HCT116 (cell line): ENCODE data around the gene CERS3.

Source experiments
- EZH2 ChIP-seq: fragments of 200-600 bp; sonication (generic); IDR thresholded peaks from 2 replicates; pipeline ENCODE4 v1.6.1; 2017; ENCODE audit warnings: antibody characterized with exemption, mixed run types
- EZH2phosphoT487 ChIP-seq: fragments of 200-600 bp; IDR thresholded peaks from 2 replicates; pipeline ENCODE4 v1.6.1; 2018; ENCODE audit warnings: antibody characterized with exemption, borderline replicate concordance
- TF ChIP-seq, protein P1 (sequence below), 3 experiments: fragments of 200-600 bp in 1 of 3; sonication (generic) in 1 of 3; IDR thresholded peaks in 2 of 3; conservative IDR thresholded peaks in 1 of 3; 2 replicates each; pipeline ENCODE4 v1.5.1; 2012 to 2017; ENCODE audit warnings: low read depth in 2 of 3, low read length in 2 of 3, antibody characterized with exemption in 1 of 3, borderline replicate concordance in 1 of 3, control low read depth in 1 of 3, mild to moderate bottlenecking in 1 of 3, mixed read lengths in 1 of 3, mixed run types in 1 of 3, moderate library complexity in 1 of 3; ENCODE audit not compliant: insufficient read depth in 1 of 3
- TF ChIP-seq, protein P2 (sequence below): IDR thresholded peaks from 2 replicates; pipeline ENCODE4 v1.6.1; 2011; ENCODE audit warnings: mild to moderate bottlenecking, low read length, moderate library complexity; ENCODE audit not compliant: insufficient replicate concordance; ENCODE audit errors: extremely low read depth

DNA sequence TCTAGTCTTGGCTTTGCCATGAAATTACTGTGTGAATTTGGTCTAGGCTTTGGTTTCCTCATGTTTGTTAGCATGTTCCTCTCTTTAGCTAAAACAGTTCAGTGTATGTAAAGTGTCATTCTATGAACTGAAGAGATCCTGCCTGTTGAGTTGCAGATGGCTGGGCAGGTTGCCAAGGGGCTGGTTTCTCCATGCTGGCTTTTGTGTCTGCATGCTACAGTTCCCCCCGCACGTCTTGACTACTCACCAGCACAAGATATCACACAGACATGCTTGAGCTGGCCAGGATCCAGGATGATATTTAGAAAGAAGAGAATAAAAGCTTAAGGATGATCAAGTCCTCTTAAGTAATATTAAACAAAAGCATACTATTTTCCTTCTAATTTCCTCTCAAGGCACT lies 90.2 kb downstream of the CERS3 start:
- TF ChIP-seq, protein P1, sequence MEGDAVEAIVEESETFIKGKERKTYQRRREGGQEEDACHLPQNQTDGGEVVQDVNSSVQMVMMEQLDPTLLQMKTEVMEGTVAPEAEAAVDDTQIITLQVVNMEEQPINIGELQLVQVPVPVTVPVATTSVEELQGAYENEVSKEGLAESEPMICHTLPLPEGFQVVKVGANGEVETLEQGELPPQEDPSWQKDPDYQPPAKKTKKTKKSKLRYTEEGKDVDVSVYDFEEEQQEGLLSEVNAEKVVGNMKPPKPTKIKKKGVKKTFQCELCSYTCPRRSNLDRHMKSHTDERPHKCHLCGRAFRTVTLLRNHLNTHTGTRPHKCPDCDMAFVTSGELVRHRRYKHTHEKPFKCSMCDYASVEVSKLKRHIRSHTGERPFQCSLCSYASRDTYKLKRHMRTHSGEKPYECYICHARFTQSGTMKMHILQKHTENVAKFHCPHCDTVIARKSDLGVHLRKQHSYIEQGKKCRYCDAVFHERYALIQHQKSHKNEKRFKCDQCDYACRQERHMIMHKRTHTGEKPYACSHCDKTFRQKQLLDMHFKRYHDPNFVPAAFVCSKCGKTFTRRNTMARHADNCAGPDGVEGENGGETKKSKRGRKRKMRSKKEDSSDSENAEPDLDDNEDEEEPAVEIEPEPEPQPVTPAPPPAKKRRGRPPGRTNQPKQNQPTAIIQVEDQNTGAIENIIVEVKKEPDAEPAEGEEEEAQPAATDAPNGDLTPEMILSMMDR (IDR thresholded peaks at IDR 0.05 in 2 of 3, conservative IDR thresholded peaks at IDR 0.05 in 1 of 3; ENCODE audit: borderline replicate concordance in 1 of 3, insufficient read depth in 1 of 3, low read depth in 2 of 3, low read length in 2 of 3), result no peak
- TF ChIP-seq EZH2, result no peak
- TF ChIP-seq EZH2phosphoT487, result no peak
- TF ChIP-seq, protein P2, sequence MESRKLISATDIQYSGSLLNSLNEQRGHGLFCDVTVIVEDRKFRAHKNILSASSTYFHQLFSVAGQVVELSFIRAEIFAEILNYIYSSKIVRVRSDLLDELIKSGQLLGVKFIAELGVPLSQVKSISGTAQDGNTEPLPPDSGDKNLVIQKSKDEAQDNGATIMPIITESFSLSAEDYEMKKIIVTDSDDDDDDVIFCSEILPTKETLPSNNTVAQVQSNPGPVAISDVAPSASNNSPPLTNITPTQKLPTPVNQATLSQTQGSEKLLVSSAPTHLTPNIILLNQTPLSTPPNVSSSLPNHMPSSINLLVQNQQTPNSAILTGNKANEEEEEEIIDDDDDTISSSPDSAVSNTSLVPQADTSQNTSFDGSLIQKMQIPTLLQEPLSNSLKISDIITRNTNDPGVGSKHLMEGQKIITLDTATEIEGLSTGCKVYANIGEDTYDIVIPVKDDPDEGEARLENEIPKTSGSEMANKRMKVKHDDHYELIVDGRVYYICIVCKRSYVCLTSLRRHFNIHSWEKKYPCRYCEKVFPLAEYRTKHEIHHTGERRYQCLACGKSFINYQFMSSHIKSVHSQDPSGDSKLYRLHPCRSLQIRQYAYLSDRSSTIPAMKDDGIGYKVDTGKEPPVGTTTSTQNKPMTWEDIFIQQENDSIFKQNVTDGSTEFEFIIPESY, result no peak
